Activated naive CD4-positive, alpha-beta T cell treated with anti-CD3 and anti-CD28 coated beads, Interleukin-2, amount 50 U/mL, for 24 hours (primary cell): ENCODE measurements around the gene TRABD.
A peak's percentile ranks its signal among the peaks of the same experiment; 100 is the strongest.

Experiments
- H3K27ac Mint-ChIP-seq: one replicate; pipeline ENCODE4 v1.8.0; 2021; ENCODE audit warnings: mild to moderate bottlenecking, mixed read lengths
- H3K27me3 Mint-ChIP-seq: one replicate; pipeline ENCODE4 v1.8.0; 2021; ENCODE audit warnings: mixed read lengths
- H3K36me3 Mint-ChIP-seq: one replicate; pipeline ENCODE4 v1.8.0; 2021; ENCODE audit warnings: mixed read lengths
- H3K4me1 Mint-ChIP-seq: one replicate; pipeline ENCODE4 v1.8.0; 2021; ENCODE audit warnings: mixed read lengths
- H3K4me3 Mint-ChIP-seq: one replicate; pipeline ENCODE4 v1.8.0; 2021; ENCODE audit warnings: mild to moderate bottlenecking, mixed read lengths
- H3K9me3 Mint-ChIP-seq: one replicate; pipeline ENCODE4 v1.8.0; 2021; ENCODE audit warnings: mixed read lengths

TRABD gene

DNA sequence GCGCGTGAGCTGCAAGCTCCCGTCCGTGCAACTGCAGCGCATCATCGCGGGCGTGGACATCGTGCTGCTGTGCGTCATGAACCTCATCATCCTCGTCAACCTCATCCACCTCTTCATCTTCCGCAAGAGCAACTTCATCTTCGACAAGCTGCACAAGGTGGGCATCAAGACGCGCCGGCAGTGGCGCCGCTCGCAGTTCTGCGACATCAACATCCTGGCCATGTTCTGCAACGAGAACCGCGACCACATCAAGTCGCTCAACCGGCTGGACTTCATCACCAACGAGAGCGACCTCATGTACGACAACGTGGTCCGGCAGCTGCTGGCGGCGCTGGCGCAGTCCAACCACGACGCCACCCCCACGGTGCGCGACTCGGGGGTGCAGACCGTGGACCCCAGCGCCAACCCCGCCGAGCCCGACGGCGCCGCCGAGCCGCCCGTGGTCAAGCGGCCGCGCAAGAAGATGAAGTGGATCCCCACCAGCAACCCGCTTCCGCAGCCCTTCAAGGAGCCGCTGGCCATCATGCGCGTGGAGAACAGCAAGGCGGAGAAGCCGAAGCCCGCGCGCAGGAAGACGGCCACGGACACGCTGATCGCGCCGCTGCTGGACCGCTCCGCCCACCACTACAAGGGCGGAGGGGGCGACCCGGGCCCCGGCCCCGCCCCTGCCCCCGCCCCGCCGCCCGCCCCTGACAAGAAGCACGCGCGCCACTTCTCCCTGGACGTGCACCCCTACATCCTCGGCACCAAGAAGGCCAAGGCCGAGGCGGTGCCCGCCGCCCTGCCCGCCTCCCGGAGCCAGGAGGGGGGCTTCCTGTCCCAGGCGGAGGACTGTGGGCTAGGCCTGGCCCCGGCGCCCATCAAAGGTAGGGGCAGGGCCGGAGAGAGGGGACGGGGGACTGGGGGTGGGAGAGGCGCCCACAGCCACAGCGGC lies 7.9 kb upstream of the TRABD start:
- no peaks in the 10 kb centered on the region for H3K9me3 Mint-ChIP-seq
- H3K27ac Mint-ChIP-seq = no peak overlapping the region
- H3K4me3 Mint-ChIP-seq = no peak overlapping the region

DNA sequence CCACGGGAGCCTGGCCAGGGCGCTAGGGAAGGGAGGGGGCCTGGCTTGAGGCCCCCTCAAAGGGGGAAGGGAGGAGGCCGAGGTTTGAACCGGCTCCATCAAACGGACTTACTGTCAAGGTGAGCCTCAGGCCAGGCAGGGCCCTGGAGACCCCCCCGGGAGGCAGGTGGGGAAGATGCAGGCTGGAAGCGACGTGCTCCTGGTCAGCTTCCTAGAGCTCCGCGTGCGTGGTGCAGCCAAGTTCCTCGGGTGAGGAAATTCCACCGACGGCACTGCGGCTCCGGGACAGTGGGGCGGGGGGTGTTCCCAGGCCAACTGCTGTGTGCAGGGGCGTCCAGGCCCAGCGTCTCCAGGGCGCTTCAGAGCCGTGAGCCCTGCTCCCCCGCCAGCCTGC lies 7.2 kb upstream of the TRABD start:
- H3K27ac Mint-ChIP-seq = no peak overlapping the region
- no peaks in the 10 kb centered on the region for H3K9me3 Mint-ChIP-seq
- H3K36me3 Mint-ChIP-seq = no peaks in the 10 kb centered on the region
- no peak overlapping the region for H3K4me3 Mint-ChIP-seq
- H3K27me3 Mint-ChIP-seq = peaks cover 2% of the 10 kb centered on the region
- peaks cover 3% of the 10 kb centered on the region for H3K4me1 Mint-ChIP-seq

More for the DNA sequence above, 7.9 kb upstream of the TRABD start:
- no peaks in the 10 kb centered on the region for H3K36me3 Mint-ChIP-seq
- peaks cover 3% of the 10 kb centered on the region for H3K4me1 Mint-ChIP-seq
- peaks cover 2% of the 10 kb centered on the region for H3K27me3 Mint-ChIP-seq

DNA sequence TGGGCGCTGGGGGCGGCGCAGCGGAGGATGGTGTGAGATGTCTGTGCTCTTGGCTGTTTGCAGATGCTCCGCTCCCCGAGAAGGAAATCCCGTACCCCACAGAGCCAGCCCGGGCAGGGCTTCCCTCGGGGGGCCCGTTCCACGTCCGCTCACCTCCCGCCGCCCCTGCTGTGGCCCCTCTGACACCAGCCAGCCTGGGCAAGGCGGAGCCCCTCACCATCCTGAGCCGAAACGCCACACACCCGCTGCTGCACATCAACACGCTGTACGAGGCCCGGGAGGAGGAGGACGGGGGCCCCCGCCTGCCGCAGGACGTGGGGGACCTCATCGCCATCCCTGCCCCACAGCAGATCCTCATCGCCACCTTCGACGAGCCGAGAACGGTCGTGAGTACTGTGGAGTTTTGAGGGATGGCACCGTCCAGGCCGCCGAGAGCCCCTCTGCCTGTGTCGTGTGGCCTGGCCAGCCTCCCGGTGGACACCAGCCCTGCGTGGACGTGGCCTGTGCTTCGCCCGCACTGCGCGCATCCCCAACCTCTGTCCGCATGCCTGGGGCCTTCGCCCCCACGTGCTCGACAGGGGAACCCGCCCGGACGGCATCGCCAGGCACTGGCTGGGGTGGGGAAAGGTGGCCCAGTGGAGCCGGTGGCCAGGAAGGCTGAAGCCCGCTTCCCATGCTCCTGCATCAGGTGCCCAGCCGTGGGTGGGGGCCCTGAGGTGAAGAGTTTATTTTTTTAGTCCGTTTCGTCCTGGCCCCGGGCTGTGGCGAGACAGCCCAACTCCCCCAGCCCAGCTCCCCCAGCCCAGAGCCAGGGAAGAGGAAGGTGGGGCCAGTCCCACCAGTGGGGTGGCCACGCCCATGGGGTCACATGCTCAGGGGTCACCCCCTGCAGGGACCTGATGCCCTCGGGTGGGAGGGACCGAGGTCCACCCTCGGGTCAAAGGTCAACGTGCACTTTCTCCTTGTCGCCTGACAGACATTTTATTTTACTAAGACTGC lies 6.5 kb upstream of the TRABD start:
- Mint-ChIP-seq H3K27ac (no peak overlapping the region), H3K36me3 (no peaks in the 10 kb centered on the region)

DNA sequence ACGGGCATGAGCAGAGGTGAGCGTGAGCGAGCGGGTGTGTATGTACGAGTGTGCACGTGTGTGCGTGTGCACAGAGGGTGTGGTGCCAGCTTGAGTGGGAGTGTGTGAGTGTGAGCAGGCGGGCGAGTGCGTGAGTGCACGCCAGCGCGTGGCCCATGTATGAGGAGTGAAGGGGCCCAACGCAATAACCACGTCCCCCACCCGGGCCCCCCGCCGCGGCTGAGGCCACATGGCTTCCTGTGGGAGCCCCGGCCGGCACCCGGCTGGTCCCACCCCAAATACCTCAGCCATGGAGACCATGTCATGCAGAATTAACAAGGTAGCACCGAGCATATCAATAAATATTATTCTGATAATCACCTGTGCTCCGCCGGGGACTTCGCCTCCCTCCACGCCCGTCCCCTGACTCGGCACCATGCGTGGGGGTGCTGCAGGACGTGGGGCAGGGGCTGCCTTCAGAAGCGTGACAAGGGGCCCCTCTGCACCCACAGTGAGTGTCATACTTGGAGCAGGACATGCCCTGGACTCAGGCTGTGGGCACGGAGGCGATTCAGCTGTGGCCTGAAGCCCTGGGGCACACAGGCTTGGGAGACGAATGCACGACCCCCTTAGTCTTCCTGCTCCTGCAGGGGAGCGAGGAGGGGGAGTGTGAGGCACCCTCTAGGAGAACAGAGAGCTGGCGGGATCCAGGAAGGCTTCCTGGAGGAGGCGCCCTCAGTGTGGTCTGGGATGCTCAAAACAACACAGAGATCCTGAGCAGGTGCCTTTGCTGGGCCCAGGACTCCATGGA lies 5.6 kb upstream of the TRABD start:
- no peaks in the 10 kb centered on the region for H3K9me3 Mint-ChIP-seq
- H3K4me1 Mint-ChIP-seq = peaks cover 6% of the 10 kb centered on the region
- H3K36me3 Mint-ChIP-seq = no peaks in the 10 kb centered on the region
- no peak overlapping the region for H3K27ac Mint-ChIP-seq
- H3K27me3 Mint-ChIP-seq = peaks cover 2% of the 10 kb centered on the region
- H3K4me3 Mint-ChIP-seq = no peak overlapping the region

More for the DNA sequence above, 6.5 kb upstream of the TRABD start:
- Mint-ChIP-seq H3K9me3 (no peaks in the 10 kb centered on the region), H3K4me1 (peaks cover 3% of the 10 kb centered on the region), H3K27me3 (peaks cover 2% of the 10 kb centered on the region), H3K4me3 (no peak overlapping the region)

DNA sequence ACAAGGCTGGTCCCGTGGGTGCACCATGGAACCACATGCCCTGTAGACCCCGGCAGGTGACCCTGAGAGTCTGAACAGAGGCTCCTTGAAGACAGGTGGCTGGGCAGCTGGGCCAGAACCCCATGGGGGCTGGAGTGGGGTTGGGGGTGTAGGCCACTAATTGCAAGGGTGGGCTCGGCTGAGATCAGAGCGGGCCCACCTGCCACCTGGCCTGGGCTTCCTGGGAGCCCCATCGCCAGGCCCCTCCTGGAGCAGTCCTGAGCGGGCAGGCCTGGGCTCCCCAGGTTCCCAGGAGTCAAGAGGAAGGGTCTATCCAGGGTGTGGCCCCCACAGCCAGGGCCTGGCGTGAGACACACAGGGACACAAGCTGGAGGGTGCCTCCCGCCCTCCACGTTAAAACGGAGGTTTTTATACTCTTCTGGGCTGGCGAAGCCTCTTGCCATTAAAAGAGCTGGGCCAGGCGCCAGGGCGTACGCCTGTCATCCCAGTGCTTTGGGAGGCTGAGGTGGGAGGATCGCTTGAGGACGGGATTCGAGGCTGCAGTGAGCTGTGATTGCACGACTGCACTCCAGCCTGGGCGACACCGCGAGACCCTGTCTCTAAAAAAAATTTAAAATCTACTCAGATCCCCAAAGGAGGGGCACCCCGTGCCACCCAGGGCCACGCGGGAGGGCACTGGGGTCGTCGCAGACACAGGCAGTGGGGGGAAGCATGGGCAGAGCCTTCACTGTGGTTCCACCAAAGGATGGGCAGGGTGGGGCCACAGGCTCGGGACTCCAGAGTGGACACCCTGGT lies 4.8 kb upstream of the TRABD start:
- Mint-ChIP-seq H3K27me3 (peaks cover 2% of the 10 kb centered on the region), H3K9me3 (no peaks in the 10 kb centered on the region), H3K36me3 (no peaks in the 10 kb centered on the region), H3K4me1 (peaks cover 9% of the 10 kb centered on the region), H3K4me3 (no peak overlapping the region), H3K27ac (no peak overlapping the region)

DNA sequence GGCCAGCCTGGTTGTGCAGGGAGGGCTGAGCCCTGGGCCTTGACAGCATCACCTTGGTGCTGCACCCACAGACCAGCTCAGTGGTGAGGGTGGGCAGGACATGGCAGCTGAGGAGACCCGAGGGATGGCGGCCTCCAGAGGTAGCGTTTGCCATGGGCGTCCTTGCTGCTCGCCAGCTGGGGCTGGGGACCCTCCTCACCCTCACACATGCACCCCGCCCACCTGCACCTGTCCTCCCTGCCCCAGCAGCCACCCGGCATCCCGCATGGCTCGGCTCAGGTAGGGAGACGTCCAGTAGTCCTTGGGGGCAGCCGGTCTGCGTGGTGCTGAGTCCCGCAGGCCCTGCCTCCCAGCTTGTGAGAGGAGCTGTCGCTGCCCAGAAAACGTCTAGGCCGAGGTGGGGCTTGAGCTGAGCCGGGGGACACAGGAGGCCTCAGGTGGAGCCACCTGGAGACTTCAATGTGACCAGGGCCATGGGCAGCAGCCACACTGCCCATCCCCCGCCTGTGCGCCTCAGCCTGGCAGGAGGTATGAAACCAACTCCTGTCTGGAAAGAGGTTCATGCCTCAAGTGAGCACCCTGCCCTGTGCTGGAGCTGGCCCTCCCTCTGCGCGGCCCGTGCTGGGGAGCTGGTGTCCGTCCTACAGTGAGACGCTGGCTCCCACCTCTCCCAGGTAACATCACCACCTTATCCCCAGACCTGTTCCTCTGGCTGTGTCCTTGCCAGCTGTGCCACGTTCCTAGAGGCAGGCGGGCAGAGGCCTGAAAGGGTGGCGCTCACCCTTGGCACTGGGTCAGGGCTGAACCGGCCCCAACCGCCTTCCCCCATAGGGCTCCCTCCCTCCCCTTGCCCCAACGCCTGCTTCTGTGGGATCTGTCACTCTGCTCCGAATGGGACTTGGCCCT lies 3.3 kb upstream of the TRABD start:
- Mint-ChIP-seq H3K4me1 (peaks cover 15% of the 10 kb centered on the region), H3K27me3 (peaks cover 2% of the 10 kb centered on the region), H3K9me3 (no peaks in the 10 kb centered on the region), H3K4me3 (no peak overlapping the region), H3K36me3 (peaks cover 1% of the 10 kb centered on the region), H3K27ac (no peak overlapping the region)

DNA sequence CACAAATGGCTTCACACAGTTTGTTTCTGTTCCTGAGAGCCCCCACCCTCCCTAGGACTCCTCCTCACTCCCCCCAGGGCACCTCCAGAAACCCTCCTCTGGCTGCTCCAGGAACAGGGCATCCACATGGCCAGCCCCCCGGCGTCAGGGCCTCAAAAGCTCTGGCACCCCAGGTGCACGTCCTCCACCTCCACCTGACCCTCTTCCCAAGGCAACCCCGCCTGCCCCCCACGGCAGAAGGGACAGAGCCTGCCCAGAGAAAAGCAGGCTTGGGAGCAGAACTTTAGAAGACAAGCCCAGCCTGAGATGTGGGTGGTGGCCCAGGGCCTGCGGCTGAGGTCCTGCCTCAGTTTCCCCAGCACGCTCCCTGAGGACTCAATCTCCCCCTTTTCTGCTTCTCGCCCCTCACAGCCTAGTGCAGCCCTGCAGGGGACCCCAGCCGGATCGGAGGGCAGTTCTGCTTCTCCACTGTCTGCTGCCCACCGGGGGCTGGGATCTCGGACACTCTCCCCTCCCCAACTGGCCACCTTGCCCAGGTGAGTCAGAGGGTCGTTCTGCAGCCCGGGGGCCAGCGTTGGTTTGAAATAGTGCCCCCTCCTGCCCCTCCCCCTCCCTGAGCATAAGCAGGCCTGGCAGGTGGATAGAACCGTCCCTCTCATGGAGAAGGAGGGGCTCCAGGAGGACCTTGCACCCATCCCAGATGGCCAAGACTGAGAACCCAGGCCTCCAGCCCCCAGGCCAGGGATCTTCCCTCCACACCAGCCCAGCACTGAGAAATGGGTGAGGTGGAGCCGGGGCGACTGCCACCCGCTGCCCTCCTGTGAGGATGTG lies 2.4 kb upstream of the TRABD start:
- peaks cover 2% of the 10 kb centered on the region for H3K27me3 Mint-ChIP-seq
- no peaks in the 10 kb centered on the region for H3K9me3 Mint-ChIP-seq
- H3K4me3 Mint-ChIP-seq = peak overlapping the region; percentile 54
- peaks cover 1% of the 10 kb centered on the region for H3K36me3 Mint-ChIP-seq
- H3K27ac Mint-ChIP-seq = no peak overlapping the region
- H3K4me1 Mint-ChIP-seq = peaks cover 19% of the 10 kb centered on the region

DNA sequence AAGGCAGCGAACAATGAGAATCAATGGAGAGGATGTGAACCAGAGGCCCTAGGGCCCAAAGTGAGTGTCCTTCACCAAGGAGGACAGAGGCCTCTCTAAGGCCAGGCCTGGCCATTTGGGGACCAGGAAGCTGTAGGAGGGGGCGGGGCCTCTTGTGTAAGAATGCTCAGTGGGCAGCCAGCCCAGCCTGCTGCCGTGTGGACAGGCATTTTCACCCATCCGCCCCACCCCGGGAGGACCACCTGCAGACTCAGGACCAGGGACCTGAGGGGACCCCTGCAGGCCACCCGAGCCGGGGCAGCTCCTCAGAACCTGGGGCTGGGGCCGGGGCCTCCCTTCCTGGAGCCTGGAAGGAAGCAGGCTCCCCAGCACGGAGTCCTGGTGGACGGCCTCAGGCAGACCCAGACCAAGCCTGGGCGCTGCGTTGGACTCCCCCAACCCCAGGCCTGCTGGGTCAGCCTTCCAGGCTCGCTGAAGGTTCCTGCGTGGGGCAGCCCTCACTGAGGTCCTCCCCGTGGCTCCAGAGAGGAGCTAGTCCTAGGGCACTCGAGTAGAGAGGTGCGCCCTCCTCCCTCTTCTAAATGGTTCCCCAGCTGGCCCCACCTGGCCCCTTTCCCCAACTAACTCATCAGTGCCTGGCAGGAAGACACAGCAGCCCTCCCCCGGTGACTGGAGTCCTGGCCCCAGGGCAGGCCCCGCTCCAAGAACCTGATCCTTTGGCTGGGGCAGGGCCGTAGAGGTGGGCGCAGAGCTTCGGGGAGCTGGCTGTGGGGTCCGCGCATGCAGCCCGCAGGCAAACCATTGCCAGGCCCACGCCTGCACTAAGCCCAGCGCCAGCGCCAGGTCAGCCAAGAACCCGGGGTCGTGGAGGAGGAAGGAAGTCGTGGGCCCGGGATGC lies 1.5 kb upstream of the TRABD start:
- Mint-ChIP-seq H3K27me3 (peaks cover 2% of the 10 kb centered on the region), H3K4me1 (peaks cover 26% of the 10 kb centered on the region), H3K36me3 (peaks cover 1% of the 10 kb centered on the region), H3K27ac (no peak overlapping the region), H3K9me3 (no peaks in the 10 kb centered on the region), H3K4me3 (peak overlapping the region; percentile 81)

DNA sequence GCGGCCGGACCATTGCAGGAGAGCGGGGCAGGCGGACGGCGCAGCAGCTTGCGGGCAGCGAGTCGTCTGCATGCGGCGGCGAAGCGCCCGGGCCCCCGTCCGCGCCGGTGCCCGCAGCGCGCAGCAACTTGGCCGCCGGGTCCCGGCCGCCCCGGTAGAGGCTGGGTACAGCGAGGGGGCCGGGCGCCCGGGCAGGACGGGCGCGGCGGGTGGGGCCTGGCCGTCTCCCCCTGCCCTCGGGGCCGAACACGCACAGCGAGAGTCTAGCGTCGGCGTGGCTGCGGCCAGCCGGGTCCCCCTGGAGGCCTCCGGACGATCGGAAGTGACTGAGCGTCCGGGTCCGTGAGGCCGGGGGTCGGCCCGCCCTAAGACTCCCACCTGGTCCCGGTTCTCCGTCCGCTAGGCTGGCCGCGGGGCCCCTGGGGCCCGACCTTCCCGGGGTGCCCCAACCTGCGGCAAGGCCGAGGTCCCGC lies 775 bp upstream of the TRABD start:
- no peak overlapping the region for H3K27ac Mint-ChIP-seq
- H3K36me3 Mint-ChIP-seq = peaks cover 1% of the 10 kb centered on the region
- H3K27me3 Mint-ChIP-seq = no peaks in the 10 kb centered on the region

DNA sequence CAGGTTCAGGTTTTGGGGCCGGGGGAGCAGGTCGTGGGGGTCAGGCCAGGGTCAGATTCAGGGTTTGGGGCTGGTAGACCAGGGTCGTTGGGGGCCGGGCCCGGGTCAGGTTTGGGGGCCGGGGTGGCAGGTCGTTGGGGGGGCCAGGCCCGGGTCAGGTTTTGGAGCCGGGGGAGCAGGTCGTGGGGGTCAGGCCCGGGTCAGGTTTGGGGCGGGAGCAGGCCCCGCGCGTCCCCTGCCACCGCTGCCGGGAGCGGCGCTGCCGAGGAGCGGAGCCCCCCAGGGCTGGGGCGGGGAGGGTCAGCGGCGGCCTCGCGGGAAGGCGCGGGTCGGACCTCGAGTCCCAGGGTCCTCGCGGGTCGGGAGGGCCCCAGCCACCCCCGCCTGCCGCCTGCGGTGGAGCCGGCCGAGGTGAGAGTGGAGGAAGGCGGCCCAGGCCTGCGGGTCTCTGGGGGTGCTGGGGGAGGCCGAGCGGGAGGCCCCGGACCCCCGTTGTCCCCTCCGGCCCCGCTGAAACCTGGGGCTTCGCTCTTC lies 535 bp downstream of the TRABD start:
- peaks cover 32% of the 10 kb centered on the region for H3K4me1 Mint-ChIP-seq

More for the DNA sequence above, 775 bp upstream of the TRABD start:
- Mint-ChIP-seq H3K4me3 (peak overlapping the region; percentile 89), H3K4me1 (peaks cover 29% of the 10 kb centered on the region), H3K9me3 (no peaks in the 10 kb centered on the region)

DNA sequence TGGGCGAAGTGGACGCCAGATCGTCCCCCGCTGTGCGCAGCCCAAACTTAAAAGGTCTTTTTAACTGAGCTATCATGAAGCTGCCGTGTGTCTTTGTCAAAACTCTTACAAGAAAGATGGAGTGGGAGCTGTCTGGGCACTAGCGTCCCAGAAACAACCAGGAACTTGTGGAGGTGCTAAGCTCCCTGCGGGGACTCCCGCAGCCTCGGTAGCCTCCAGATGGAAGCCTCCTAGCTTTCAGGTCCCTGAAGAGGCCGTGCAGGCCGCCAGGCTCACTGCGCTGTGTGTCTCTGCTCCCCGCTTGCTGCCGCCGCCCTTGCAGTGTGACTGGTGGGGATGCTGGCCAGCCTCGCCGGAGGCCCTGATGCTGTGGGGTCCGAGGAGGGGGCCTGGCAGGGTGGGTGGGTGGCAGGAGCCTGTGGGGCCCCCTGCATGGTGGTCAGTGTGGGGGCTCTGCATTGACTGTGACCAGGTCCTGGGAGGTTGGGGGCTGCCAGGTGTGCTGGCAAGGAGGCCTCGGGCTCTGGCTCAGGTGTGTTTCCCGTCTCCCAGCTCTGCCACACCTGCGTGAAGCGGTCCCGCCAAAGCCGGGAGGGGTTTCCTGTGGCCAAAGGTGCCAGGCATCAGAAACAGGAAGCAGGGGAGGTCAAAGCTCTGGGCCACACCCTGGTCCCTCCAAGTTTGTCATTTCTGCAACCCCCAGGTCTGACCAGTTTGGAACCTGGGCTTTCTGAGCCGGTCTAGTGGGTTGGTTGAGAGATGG lies 1.2 kb downstream of the TRABD start:
- Mint-ChIP-seq H3K36me3 (peaks cover 1% of the 10 kb centered on the region), H3K27ac (peak overlapping the region; percentile 95), H3K9me3 (no peaks in the 10 kb centered on the region), H3K4me3 (peak overlapping the region; percentile 95), H3K27me3 (no peaks in the 10 kb centered on the region), H3K4me1 (peaks cover 39% of the 10 kb centered on the region)

More for the DNA sequence above, 535 bp downstream of the TRABD start:
- peaks cover 1% of the 10 kb centered on the region for H3K36me3 Mint-ChIP-seq
- no peaks in the 10 kb centered on the region for H3K9me3 Mint-ChIP-seq
- H3K27me3 Mint-ChIP-seq = no peaks in the 10 kb centered on the region
- peak overlapping the region; percentile 95 for H3K27ac Mint-ChIP-seq
- H3K4me3 Mint-ChIP-seq = peak overlapping the region; percentile 95
